NT2/D1 (cell line): ENCODE measurements around the gene NFASC.
A peak's percentile ranks its signal among the peaks of the same experiment; 100 is the strongest.

Source experiments
- DNase-seq: peaks from one replicate; pipeline ENCODE4 v3.0.0-alpha.2; 2011; ENCODE audit warnings: low read depth, low spot score
- H3K27me3 ChIP-seq: 2 replicates; pipeline ENCODE4 v1.6.0; 2011; ENCODE audit warnings: mild to moderate bottlenecking; ENCODE audit not compliant: insufficient read length, insufficient read depth
- H3K36me3 ChIP-seq: 2 replicates; pipeline ENCODE4 v1.6.1; 2011; ENCODE audit warnings: mild to moderate bottlenecking, low read length, mixed read lengths; ENCODE audit not compliant: insufficient read depth, insufficient read length
- H3K4me1 ChIP-seq: 2 replicates; pipeline ENCODE4 v1.5.1; 2011; ENCODE audit not compliant: insufficient read depth, insufficient read length
- H3K4me3 ChIP-seq: 2 replicates; pipeline ENCODE4 v1.5.1; 2011; ENCODE audit warnings: low read depth; ENCODE audit not compliant: insufficient read length
- H3K9ac ChIP-seq: 2 replicates; pipeline ENCODE4 v1.6.0; 2011; ENCODE audit warnings: low read depth; ENCODE audit not compliant: insufficient read length
- H3K9me3 ChIP-seq: 2 replicates; pipeline ENCODE4 v1.5.1; 2011; ENCODE audit warnings: mild to moderate bottlenecking, low read length; ENCODE audit not compliant: insufficient read depth
- SUZ12 ChIP-seq: IDR thresholded peaks from 2 replicates; pipeline ENCODE4 v1.6.1; 2011; ENCODE audit not compliant: insufficient read length, insufficient read depth; ENCODE audit errors: extremely low read depth
- YY1 ChIP-seq: IDR thresholded peaks from 2 replicates; pipeline ENCODE4 v1.6.1; 2011; ENCODE audit not compliant: insufficient read length, insufficient read depth
- ZNF274 ChIP-seq: IDR thresholded peaks from 2 replicates; pipeline ENCODE4 v1.6.1; 2011; ENCODE audit warnings: mild to moderate bottlenecking, low read depth, low read length

The NFASC gene

DNA sequence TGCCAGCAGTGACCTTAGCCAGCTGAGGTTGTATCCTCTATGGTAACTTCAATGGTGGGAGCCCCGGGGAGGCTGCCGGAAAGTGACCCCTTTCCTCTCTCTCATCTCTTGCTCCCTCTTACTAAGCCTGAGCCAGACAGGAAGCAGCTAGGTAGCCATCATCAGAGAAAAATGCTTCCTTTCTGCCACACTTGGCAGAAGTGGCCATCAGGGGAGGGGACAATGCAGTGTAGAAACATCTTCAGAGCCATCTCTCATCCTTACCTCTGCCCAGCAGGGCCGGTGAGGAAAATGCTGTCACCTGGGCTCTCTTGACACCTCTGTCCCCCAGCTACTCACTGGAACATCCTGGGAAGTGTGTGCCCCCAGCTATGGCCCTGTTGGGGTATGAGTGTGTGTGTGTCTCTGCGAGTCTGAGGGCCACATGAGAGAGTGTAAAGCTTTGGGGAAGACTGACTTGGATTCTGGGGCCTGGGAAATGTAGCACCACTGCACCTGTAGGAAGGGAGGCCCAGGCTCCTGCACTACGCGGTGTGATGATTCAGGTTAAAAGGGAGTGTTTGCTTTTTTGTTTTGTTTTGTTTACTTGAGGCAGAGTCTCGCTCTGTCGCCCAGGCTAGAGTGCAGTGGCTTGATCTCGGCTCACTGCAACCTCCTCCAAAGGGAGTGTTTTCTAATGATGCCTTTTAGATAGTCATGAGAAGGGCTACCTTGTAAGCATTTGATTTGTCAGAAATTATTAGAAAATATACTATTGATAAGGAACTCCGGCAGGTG, 123.6 kb downstream of the NFASC start:
- TF ChIP-seq SUZ12 = no peak
- TF ChIP-seq YY1 = no peak
- TF ChIP-seq ZNF274 = no peak

DNA sequence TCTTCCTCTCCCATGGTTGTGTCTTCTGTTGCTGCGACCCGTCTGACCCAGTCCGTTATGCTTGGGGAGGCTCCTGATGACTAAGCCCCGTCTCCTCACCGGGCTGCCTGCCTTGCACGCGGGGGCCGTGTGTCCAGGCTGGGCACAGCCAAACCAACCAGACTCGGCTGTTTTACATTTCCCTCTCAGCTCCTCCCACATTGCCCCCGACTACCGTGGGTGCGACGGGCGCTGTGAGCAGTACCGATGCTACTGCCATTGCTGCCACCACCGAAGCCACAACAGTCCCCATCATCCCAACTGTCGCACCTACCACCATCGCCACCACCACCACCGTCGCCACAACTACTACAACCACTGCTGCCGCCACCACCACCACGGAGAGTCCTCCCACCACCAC, 126.3 kb downstream of the NFASC start:
- H3K36me3 ChIP-seq = no peaks in the 10 kb centered on the region
- TF ChIP-seq SUZ12 (no peak), ZNF274 (no peak), YY1 (no peak)
- peaks cover 100% of the 10 kb centered on the region for H3K27me3 ChIP-seq
- no peak overlapping the region for H3K9ac ChIP-seq
- DNase-seq = no peak
- peaks cover 8% of the 10 kb centered on the region for H3K4me1 ChIP-seq
- no peaks in the 10 kb centered on the region for H3K9me3 ChIP-seq
- H3K4me3 ChIP-seq = no peak overlapping the region

More for the DNA sequence above, 123.6 kb downstream of the NFASC start:
- no peak for DNase-seq
- Histone ChIP-seq H3K4me3 (no peak overlapping the region), H3K9me3 (no peaks in the 10 kb centered on the region), H3K9ac (no peak overlapping the region), H3K27me3 (peaks cover 97% of the 10 kb centered on the region), H3K4me1 (peaks cover 26% of the 10 kb centered on the region), H3K36me3 (no peaks in the 10 kb centered on the region)

DNA sequence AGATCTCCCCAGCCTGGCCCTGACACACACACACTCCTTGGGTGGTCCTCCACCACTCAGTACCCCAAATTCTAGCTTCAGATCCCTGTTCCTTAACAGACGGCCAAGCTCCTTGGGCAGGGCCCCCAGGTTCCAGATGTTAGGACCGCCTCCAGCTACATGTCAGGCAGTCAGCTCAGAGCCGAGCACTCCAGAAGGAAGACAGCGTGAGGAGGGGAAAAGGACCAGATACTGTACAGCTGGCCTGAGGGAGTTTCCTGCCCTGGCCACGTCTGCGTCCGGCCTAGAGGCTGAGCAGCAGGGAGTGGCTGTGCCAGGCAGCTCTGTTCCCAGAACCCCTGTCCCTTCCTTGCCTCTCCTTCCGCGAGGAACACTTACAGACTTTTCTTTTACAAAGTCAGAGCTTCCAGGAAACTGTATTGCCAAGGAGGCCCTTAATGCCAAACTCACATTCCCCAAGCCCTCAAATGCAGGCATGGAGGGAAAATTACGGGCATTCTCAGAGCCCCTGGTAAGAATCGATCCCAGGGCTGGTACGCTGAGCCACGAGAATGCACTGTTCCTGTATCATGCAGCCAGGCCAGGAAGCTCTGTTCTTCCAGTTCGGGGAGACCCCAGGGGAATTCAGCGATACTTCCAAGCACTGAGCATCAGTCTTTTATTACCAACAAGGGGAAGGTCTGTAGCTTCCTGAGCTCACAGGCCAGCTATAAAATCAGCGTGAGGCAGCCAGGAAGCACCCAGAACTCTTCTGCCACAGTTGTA, 127.1 kb downstream of the NFASC start:
- peaks cover 100% of the 10 kb centered on the region for H3K27me3 ChIP-seq
- no peaks in the 10 kb centered on the region for H3K9me3 ChIP-seq
- no peak overlapping the region for H3K4me3 ChIP-seq
- DNase-seq = no peak
- H3K36me3 ChIP-seq = no peaks in the 10 kb centered on the region
- H3K4me1 ChIP-seq = peaks cover 4% of the 10 kb centered on the region
- no peak overlapping the region for H3K9ac ChIP-seq
- TF ChIP-seq YY1 = no peak
- no peak for TF ChIP-seq SUZ12
- TF ChIP-seq ZNF274 = no peak

DNA sequence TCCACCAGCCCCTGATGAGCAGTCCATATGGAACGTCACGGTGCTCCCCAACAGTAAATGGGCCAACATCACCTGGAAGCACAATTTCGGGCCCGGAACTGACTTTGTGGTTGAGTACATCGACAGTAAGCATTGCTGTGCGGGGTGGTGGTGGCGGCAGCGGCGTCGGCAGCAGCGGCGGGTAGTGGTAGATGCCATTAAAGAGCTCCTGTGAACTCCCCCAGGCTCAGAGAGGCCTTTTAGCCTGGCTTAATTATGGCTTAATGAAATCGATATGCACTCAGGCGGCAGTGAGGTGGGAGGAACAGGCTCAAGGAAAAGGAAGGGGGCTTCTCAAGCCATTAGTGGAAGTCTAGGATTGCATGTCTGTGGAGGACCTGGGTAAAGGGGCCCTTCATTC, 130.5 kb downstream of the NFASC start:
- no peaks in the 10 kb centered on the region for H3K36me3 ChIP-seq
- no peaks in the 10 kb centered on the region for H3K9me3 ChIP-seq
- DNase-seq = no peak
- no peak for TF ChIP-seq SUZ12
- no peak for TF ChIP-seq ZNF274
- no peak for TF ChIP-seq YY1
- peaks cover 93% of the 10 kb centered on the region for H3K27me3 ChIP-seq
- H3K9ac ChIP-seq = no peak overlapping the region
- H3K4me1 ChIP-seq = peaks cover 13% of the 10 kb centered on the region
- H3K4me3 ChIP-seq = no peak overlapping the region

DNA sequence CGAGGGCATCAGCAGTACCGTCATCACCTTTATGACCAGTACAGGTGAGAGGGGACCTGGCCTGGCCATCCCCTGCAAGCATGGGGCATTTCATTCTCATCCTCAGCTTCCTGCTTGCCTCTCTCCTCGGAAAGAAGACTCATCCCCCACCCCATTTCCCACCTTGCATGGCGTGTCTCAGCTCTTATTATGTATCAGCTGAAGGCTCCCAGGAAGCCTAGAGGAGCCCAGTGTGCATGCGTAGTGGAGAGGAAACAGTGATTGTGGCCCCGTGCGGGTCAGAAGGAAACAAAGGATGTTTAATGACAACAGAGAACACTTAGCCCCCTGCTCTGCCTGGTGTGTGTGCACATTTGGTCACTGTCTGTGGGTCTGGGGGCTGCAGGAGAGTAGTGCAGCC, 132.0 kb downstream of the NFASC start:
- H3K4me3 ChIP-seq = no peak overlapping the region
- H3K27me3 ChIP-seq = peaks cover 93% of the 10 kb centered on the region
- DNase-seq = no peak
- no peak overlapping the region for H3K9ac ChIP-seq
- H3K36me3 ChIP-seq = no peaks in the 10 kb centered on the region
- TF ChIP-seq SUZ12 = no peak
- TF ChIP-seq ZNF274 = no peak
- no peak for TF ChIP-seq YY1
- H3K4me1 ChIP-seq = peaks cover 13% of the 10 kb centered on the region
- no peaks in the 10 kb centered on the region for H3K9me3 ChIP-seq

DNA sequence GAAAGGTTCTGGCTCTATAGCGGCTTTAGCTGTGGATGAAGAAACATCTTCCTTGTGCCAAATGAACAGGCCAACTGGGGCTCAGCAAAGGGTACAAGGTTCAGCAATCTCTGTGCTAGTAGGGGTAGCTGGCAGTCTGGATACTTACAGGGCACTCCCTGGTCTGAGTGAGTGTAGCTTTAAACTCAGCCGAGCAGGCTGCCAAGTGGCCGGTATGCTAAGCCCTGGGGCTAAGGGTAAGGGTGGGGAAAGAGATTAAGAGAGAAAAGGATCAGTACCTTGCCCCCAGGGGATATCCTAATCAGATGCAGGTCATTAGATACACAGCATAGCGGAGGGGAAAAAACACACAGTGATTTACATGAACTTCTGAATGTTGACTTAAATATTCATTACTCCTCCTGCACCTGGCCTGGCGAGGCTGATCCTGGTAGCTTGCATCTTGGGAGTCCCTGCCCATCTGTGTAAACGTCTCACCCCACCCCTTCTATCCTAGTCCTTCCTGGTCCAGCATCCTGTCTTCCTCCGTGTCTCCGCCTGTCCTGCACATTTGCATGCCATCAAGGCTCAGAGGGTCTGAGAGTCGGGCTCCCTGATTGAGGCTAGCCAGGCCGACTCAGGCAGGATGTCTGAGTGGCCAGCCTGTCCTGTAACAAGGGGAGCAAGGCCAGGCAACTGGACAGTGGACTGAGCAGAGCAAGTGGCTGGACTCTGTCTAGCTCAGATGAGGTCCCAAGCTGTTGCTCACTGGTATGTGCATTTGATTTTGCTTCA, 132.9 kb downstream of the NFASC start:
- TF ChIP-seq SUZ12 (no peak), ZNF274 (no peak)
- peak; percentile 72 for DNase-seq
- Histone ChIP-seq H3K9ac (no peak overlapping the region), H3K36me3 (no peaks in the 10 kb centered on the region), H3K4me3 (no peak overlapping the region), H3K27me3 (peaks cover 92% of the 10 kb centered on the region), H3K9me3 (no peaks in the 10 kb centered on the region), H3K4me1 (peaks cover 17% of the 10 kb centered on the region)

DNA sequence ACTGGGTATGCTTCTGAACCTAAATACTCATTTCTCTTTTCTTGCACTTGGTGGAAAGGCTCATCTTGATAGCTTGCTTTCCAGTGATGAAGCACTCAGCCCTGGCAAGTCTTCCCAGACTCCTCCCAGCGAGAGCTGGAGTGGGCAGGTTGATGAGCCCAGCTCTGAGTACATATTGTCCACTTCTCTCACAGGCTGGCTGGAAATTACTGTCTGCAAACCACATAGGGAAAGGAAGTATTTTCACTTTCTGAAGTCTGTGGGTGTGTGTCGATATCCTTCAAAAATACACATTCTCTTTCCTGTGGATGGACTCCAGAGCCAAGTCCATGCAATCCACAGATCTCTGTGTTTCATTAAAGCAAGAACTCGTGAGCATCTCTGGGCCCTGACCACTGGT, 133.7 kb downstream of the NFASC start:
- no peak for DNase-seq
- H3K27me3 ChIP-seq = peaks cover 92% of the 10 kb centered on the region

More for the DNA sequence above, 133.7 kb downstream of the NFASC start:
- Histone ChIP-seq H3K9ac (no peak overlapping the region), H3K36me3 (no peaks in the 10 kb centered on the region), H3K4me1 (peaks cover 17% of the 10 kb centered on the region), H3K4me3 (no peak overlapping the region), H3K9me3 (no peaks in the 10 kb centered on the region)
- no peak for TF ChIP-seq SUZ12
- TF ChIP-seq ZNF274 = no peak
- no peak for TF ChIP-seq YY1
